ENCODE data around the gene RNASE11. TPM values are rescaled to one million over a fixed set of nuclear protein-coding genes. Genes with fewer than 3 reads are reported as not detected.

Gene RNASE11
- total and polyA plus RNA-seq, 9 of the 15 experiments (the other 6 are each of a cell fraction or from before 2014, with no cell fraction given): 0.16 to 0.29 (median 0.22) TPM; not detected in 6

DNA sequence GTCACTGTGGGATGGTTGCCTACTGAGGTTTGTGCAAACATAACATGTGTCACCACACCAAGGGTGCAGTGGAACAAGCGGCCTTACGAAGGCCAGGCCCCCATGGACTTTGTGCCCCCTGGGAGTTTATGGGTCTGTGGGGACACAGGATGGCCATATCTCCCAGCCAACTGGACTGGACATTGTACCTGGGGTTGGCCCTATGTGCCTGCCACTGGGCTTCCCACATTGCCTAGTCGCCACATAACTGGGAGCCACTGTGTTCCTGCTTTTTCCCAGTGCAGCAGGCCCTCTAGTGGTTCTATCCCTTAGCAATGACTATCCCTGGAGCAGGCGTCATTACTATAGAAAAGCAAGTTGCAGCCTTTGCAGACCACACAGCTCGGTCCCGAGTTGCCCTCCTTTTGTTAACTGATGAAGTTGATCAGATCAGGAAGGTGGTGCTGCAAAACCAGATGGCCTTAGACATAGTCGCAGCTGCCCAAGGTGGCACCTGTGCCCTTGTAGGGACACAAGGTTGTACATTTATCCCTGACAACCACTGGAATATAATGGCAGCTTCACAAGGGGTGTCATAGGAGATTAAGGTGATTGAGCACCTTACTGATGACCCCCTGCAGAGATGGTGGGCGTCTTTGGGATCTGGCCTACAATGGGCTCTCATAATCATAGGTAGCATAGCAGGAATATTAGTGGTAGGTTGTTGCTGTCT, 18.5 kb upstream of the RNASE11 start (continued):
- no peak for TF ChIP-seq ELF2 (CRISPR knock-in tag; IDR thresholded peaks at IDR 0.05)
- no peak for TF ChIP-seq HOXB6 (CRISPR knock-in tag; IDR thresholded peaks at IDR 0.05; ENCODE audit: borderline replicate concordance)
- TF ChIP-seq, protein P1, sequence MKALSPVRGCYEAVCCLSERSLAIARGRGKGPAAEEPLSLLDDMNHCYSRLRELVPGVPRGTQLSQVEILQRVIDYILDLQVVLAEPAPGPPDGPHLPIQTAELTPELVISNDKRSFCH (CRISPR knock-in tag; IDR thresholded peaks at IDR 0.05): no peak
- TF ChIP-seq, protein P1 (tag; IDR thresholded peaks at IDR 0.05): no peak
- TF ChIP-seq, protein P2, sequence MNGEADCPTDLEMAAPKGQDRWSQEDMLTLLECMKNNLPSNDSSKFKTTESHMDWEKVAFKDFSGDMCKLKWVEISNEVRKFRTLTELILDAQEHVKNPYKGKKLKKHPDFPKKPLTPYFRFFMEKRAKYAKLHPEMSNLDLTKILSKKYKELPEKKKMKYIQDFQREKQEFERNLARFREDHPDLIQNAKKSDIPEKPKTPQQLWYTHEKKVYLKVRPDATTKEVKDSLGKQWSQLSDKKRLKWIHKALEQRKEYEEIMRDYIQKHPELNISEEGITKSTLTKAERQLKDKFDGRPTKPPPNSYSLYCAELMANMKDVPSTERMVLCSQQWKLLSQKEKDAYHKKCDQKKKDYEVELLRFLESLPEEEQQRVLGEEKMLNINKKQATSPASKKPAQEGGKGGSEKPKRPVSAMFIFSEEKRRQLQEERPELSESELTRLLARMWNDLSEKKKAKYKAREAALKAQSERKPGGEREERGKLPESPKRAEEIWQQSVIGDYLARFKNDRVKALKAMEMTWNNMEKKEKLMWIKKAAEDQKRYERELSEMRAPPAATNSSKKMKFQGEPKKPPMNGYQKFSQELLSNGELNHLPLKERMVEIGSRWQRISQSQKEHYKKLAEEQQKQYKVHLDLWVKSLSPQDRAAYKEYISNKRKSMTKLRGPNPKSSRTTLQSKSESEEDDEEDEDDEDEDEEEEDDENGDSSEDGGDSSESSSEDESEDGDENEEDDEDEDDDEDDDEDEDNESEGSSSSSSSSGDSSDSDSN (IDR thresholded peaks at IDR 0.05; ENCODE audit: borderline replicate concordance in 1 of 2, low read depth in 2 of 2, low read length in 2 of 2): no peak
- TF ChIP-seq ZNF384 (IDR thresholded peaks at IDR 0.05; ENCODE audit: low read depth, low read length): no peak
- no peak for TF ChIP-seq ZBTB8A (IDR thresholded peaks at IDR 0.05; ENCODE audit: partially characterized antibody)
- TF ChIP-seq FOXK1 (CRISPR knock-in tag; IDR thresholded peaks at IDR 0.05; ENCODE audit: borderline replicate concordance): no peak
- TF ChIP-seq KLF16 (IDR thresholded peaks at IDR 0.05): no peak
- TF ChIP-seq BACH1 (tag; IDR thresholded peaks at IDR 0.05): no peak
- TF ChIP-seq, protein P3, sequence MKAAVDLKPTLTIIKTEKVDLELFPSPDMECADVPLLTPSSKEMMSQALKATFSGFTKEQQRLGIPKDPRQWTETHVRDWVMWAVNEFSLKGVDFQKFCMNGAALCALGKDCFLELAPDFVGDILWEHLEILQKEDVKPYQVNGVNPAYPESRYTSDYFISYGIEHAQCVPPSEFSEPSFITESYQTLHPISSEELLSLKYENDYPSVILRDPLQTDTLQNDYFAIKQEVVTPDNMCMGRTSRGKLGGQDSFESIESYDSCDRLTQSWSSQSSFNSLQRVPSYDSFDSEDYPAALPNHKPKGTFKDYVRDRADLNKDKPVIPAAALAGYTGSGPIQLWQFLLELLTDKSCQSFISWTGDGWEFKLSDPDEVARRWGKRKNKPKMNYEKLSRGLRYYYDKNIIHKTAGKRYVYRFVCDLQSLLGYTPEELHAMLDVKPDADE (conservative IDR thresholded peaks at IDR 0.05; ENCODE audit: control insufficient read depth, low read depth, low read length): no peak
- no peak for TF ChIP-seq HLTF (IDR thresholded peaks at IDR 0.05)
- TF ChIP-seq, protein P4, sequence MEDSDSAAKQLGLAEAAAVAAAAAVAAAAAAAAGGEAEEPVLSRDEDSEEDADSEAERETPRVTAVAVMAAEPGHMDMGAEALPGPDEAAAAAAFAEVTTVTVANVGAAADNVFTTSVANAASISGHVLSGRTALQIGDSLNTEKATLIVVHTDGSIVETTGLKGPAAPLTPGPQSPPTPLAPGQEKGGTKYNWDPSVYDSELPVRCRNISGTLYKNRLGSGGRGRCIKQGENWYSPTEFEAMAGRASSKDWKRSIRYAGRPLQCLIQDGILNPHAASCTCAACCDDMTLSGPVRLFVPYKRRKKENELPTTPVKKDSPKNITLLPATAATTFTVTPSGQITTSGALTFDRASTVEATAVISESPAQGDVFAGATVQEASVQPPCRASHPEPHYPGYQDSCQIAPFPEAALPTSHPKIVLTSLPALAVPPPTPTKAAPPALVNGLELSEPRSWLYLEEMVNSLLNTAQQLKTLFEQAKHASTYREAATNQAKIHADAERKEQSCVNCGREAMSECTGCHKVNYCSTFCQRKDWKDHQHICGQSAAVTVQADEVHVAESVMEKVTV (CRISPR knock-in tag; IDR thresholded peaks at IDR 0.05): peak; percentile 63; the same call in 1 of the 2 replicates
- no peak for TF ChIP-seq ZBTB1 (CRISPR knock-in tag; IDR thresholded peaks at IDR 0.05; ENCODE audit: borderline replicate concordance, low read depth)
- peak; percentile 47; the same call in 1 of the 2 replicates for TF ChIP-seq CTBP1 (IDR thresholded peaks at IDR 0.05; ENCODE audit: borderline replicate concordance)
- TF ChIP-seq, protein P5, sequence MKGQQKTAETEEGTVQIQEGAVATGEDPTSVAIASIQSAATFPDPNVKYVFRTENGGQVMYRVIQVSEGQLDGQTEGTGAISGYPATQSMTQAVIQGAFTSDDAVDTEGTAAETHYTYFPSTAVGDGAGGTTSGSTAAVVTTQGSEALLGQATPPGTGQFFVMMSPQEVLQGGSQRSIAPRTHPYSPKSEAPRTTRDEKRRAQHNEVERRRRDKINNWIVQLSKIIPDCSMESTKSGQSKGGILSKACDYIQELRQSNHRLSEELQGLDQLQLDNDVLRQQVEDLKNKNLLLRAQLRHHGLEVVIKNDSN (CRISPR knock-in tag; IDR thresholded peaks at IDR 0.05): no peak
- TF ChIP-seq ZEB2 (IDR thresholded peaks at IDR 0.05): no peak
- TF ChIP-seq, protein P6, sequence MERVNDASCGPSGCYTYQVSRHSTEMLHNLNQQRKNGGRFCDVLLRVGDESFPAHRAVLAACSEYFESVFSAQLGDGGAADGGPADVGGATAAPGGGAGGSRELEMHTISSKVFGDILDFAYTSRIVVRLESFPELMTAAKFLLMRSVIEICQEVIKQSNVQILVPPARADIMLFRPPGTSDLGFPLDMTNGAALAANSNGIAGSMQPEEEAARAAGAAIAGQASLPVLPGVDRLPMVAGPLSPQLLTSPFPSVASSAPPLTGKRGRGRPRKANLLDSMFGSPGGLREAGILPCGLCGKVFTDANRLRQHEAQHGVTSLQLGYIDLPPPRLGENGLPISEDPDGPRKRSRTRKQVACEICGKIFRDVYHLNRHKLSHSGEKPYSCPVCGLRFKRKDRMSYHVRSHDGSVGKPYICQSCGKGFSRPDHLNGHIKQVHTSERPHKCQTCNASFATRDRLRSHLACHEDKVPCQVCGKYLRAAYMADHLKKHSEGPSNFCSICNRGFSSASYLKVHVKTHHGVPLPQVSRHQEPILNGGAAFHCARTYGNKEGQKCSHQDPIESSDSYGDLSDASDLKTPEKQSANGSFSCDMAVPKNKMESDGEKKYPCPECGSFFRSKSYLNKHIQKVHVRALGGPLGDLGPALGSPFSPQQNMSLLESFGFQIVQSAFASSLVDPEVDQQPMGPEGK (CRISPR knock-in tag; IDR thresholded peaks at IDR 0.05; ENCODE audit: borderline replicate concordance): no peak

All from K562 (cell line).